A549 (cell line): ENCODE results near the gene RMC1. TPM values are rescaled to one million over a fixed set of nuclear protein-coding genes. Genes with fewer than 3 reads are reported as not detected.

Source experiments
- ATAC-seq, 2 experiments: fragments of 200-7000 bp in 1 of 2; fragments of >200 bp in 1 of 2; cut with Nextera tagmentation in 1 of 2; cut with Tn5 transposase in 1 of 2; 3 replicates each; pipeline versions ENCODE4 v1.8.0 to v1.9.1; 2018 to 2020; ENCODE audit warnings: mild to moderate bottlenecking in 1 of 2, moderate library complexity in 1 of 2
- CTCF ChIA-PET: fragments of 300-600 bp; sonication (Branson Sonifier 250); formaldehyde crosslinking; extraction: SDS; loops from one replicate; lab custom pipeline; 2021; ENCODE audit warnings: antibody characterized with exemption, inconsistent platforms; lab: Yijun Ruan, JAX
- POLR2A ChIA-PET: fragments of 350-600 bp; formaldehyde crosslinking; extraction: SDS; loops from one replicate; lab custom pipeline; 2021; ENCODE audit warnings: antibody characterized with exemption, inconsistent platforms; lab: Yijun Ruan, JAX
- DNase-seq, 2 experiments: peaks; one replicate each; pipeline versions ENCODE4 v3.0.0 to v3.0.0-alpha.2; 2011 to 2016; ENCODE audit warnings: low read depth in 1 of 2, low spot score in 1 of 2
- FAIRE-seq: peaks from 2 replicates; lab custom pipeline; 2011; peaks lifted over from hg19 to GRCh38; lab: Jason Lieb, UNC
- H3K27ac ChIP-seq, 2 experiments: fragments of >200 bp; sonication (Bioruptor Twin); formaldehyde crosslinking; 3 replicates each; pipeline ENCODE4 v1.5.1; 2016 to 2017
- H3K4me1 ChIP-seq: fragments of >200 bp; sonication (Bioruptor Twin); formaldehyde crosslinking; 3 replicates; pipeline ENCODE4 v1.6.1; 2016
- H3K4me2 ChIP-seq: fragments of >200 bp; sonication (Bioruptor Twin); formaldehyde crosslinking; 3 replicates; pipeline ENCODE4 v1.6.1; 2016
- H3K4me3 ChIP-seq: fragments of >200 bp; sonication (Bioruptor Twin); formaldehyde crosslinking; 3 replicates; pipeline ENCODE4 v1.5.1; 2016
- H3K9me3 ChIP-seq: fragments of >200 bp; sonication (Bioruptor Twin); formaldehyde crosslinking; 3 replicates; pipeline ENCODE4 v1.6.1; 2016
- BCL3 ChIP-seq: fragments of >200 bp; sonication (Bioruptor Twin); formaldehyde crosslinking; IDR thresholded peaks from 3 replicates; pipeline ENCODE4 v1.6.1; 2016
- CBX2 ChIP-seq: fragments of 200-600 bp; sonication (generic); IDR thresholded peaks from 2 replicates; pipeline ENCODE4 v1.6.1; 2016; ENCODE audit warnings: low read depth, mild to moderate bottlenecking, borderline replicate concordance
- CBX8 ChIP-seq: fragments of 200-600 bp; sonication (generic); IDR thresholded peaks from 2 replicates; pipeline ENCODE4 v1.6.1; 2016
- CHD4 ChIP-seq: fragments of 200-600 bp; sonication (generic); IDR thresholded peaks from 2 replicates; pipeline ENCODE4 v1.6.1; 2016; ENCODE audit warnings: antibody characterized with exemption, mild to moderate bottlenecking, borderline replicate concordance
- EHF ChIP-seq: fragments of 250-450 bp; sonication (Bioruptor Pico); IDR thresholded peaks from 2 replicates; pipeline ENCODE4 v1.5.0; 2020; ENCODE audit warnings: mild to moderate bottlenecking
- EHMT2 ChIP-seq: fragments of 200-600 bp; sonication (generic); IDR thresholded peaks from 2 replicates; pipeline ENCODE4 v1.6.1; 2016; ENCODE audit warnings: antibody characterized with exemption, low read depth, mild to moderate bottlenecking, moderate library complexity
- ELK1 ChIP-seq: fragments of 150-350 bp; IDR thresholded peaks from 2 replicates; pipeline ENCODE4 v1.6.1; 2014; ENCODE audit warnings: low read depth, mild to moderate bottlenecking, low read length
- EP300 ChIP-seq, 2 experiments: fragments of >200 bp; sonication (Bioruptor Twin); formaldehyde crosslinking; IDR thresholded peaks; 2 replicates in 1 of 2; 3 replicates in 1 of 2; pipeline ENCODE4 v1.6.1; 2016 to 2017
- FOSB ChIP-seq: fragments of 250-450 bp; sonication (Bioruptor Pico); IDR thresholded peaks from 2 replicates; pipeline ENCODE4 v1.5.0; 2020; ENCODE audit warnings: mild to moderate bottlenecking, moderate library complexity
- FOSL2 ChIP-seq, 2 experiments: fragments of 450-650 bp in 1 of 2; fragments of >200 bp in 1 of 2; sonication (Bioruptor Twin) in 1 of 2; formaldehyde crosslinking; IDR thresholded peaks; 2 replicates each; pipeline versions ENCODE4 v1.5.0 to v1.6.1; 2016 to 2020; ENCODE audit warnings: mild to moderate bottlenecking in 1 of 2, moderate library complexity in 1 of 2
- FOXS1 ChIP-seq: fragments of 250-450 bp; sonication (Bioruptor Pico); IDR thresholded peaks from 2 replicates; pipeline ENCODE4 v1.5.0; 2020; ENCODE audit warnings: mild to moderate bottlenecking, moderate library complexity
- HES2 ChIP-seq: fragments of >200 bp; sonication (Bioruptor Twin); formaldehyde crosslinking; IDR thresholded peaks from 2 replicates; pipeline ENCODE4 v1.6.1; 2016
- HMGXB4 ChIP-seq: fragments of 250-450 bp; sonication (Bioruptor Pico); IDR thresholded peaks from 2 replicates; pipeline ENCODE4 v1.5.0; 2021; ENCODE audit warnings: mild to moderate bottlenecking, moderate library complexity, borderline replicate concordance
- HOXA7 ChIP-seq: fragments of 250-450 bp; sonication (Bioruptor Pico); IDR thresholded peaks from 2 replicates; pipeline ENCODE4 v1.5.0; 2020; ENCODE audit warnings: mild to moderate bottlenecking, moderate library complexity
- HOXB13 ChIP-seq: fragments of 250-450 bp; sonication (Bioruptor Pico); IDR thresholded peaks from 2 replicates; pipeline ENCODE4 v1.5.0; 2020; ENCODE audit warnings: low read depth, mild to moderate bottlenecking, moderate library complexity
- JUN ChIP-seq, 2 experiments: fragments of >200 bp; sonication (Bioruptor Twin); formaldehyde crosslinking; IDR thresholded peaks; 2 replicates in 1 of 2; 3 replicates in 1 of 2; pipeline ENCODE4 v1.6.1; 2016 to 2017
- KDM1A ChIP-seq: fragments of 200-600 bp; sonication (generic); IDR thresholded peaks from 2 replicates; pipeline ENCODE4 v1.6.1; 2016; ENCODE audit warnings: low read depth, mild to moderate bottlenecking
- MAFK ChIP-seq: fragments of 450-650 bp; IDR thresholded peaks from 2 replicates; pipeline ENCODE4 v1.6.1; 2014; ENCODE audit not compliant: partially characterized antibody
- MAZ ChIP-seq: fragments of 150-350 bp; IDR thresholded peaks from 2 replicates; pipeline ENCODE4 v1.6.1; 2014; ENCODE audit warnings: antibody characterized with exemption, low read depth, low read length, borderline replicate concordance
- NPAS2 ChIP-seq: fragments of 250-450 bp; sonication (Bioruptor Pico); IDR thresholded peaks from 2 replicates; pipeline ENCODE4 v1.8.0; 2022; ENCODE audit warnings: mild to moderate bottlenecking, moderate library complexity, borderline replicate concordance
- PHF8 ChIP-seq: fragments of 200-600 bp; sonication (generic); IDR thresholded peaks from 2 replicates; pipeline ENCODE4 v1.6.1; 2016; ENCODE audit warnings: low read depth, mild to moderate bottlenecking, antibody characterized with exemption, moderate library complexity, borderline replicate concordance
- POLR2A ChIP-seq: IDR thresholded peaks from 2 replicates; pipeline ENCODE4 v1.6.1; 2012; ENCODE audit warnings: mild to moderate bottlenecking, low read length
- POLR2AphosphoS2 ChIP-seq: conservative IDR thresholded peaks from 2 replicates; pipeline ENCODE4 v1.6.1; 2012; ENCODE audit warnings: low read length, improper control_type of control experiment, inconsistent platforms
- RAD21 ChIP-seq, 2 experiments: fragments of >200 bp in 1 of 2; sonication (Bioruptor Twin) in 1 of 2; formaldehyde crosslinking in 1 of 2; IDR thresholded peaks in 1 of 2; conservative IDR thresholded peaks in 1 of 2; 2 replicates in 1 of 2; 3 replicates in 1 of 2; pipeline ENCODE4 v1.6.1; 2012 to 2018; ENCODE audit warnings: inconsistent platforms in 1 of 2
- RCOR1 ChIP-seq: fragments of 150-350 bp; IDR thresholded peaks from 2 replicates; pipeline ENCODE4 v1.6.1; 2014; ENCODE audit warnings: antibody characterized with exemption, low read length, low read depth
- USF2 ChIP-seq: fragments of 450-650 bp; IDR thresholded peaks from 2 replicates; pipeline ENCODE4 v1.6.1; 2014; ENCODE audit warnings: antibody characterized with exemption
- ZC3H11A ChIP-seq: fragments of 450-650 bp; IDR thresholded peaks from 2 replicates; pipeline ENCODE4 v1.6.1; 2014; ENCODE audit warnings: antibody characterized with exemption, mild to moderate bottlenecking
- ZFP36 ChIP-seq: fragments of 450-650 bp; IDR thresholded peaks from 2 replicates; pipeline ENCODE4 v1.6.1; 2014; ENCODE audit warnings: borderline replicate concordance; ENCODE audit not compliant: partially characterized antibody
- WGBS: methylation state at CpG from one replicate; pipeline ENCODE4 v1.1.6; 2017; ENCODE audit errors: missing lambda C conversion rate; 5-methylcytosine and 5-hydroxymethylcytosine counted together
- polyA plus RNA-seq, 4 experiments: library from polyadenylated mRNA; depleted of rRNA in 3 of 4; stranded (reverse); fragments of >200 nt; fragmentation: RNase III in 1 of 4; extraction: RNeasy Plus Mini Kit Qiagen cat#74134 plus additional on column Dnase treatment in 1 of 4; gene quantifications; 2 replicates in 3 of 4; 3 replicates in 1 of 4; pipeline ENCODE4 v1.2.3, GENCODE V29; 2011 to 2017

Gene RMC1
- polyA plus RNA-seq, 2 of the 4 experiments (the other 2 are of a cell fraction), result 15.7 to 17.5 TPM

- Histone ChIP-seq H3K4me3 (no peak overlapping the region), H3K27ac (no peak overlapping the region), H3K4me2 (no peak overlapping the region), H3K9me3 (no peaks in the 10 kb centered on the region), H3K4me1 (peaks cover 15% of the 10 kb centered on the region)
- ATAC-seq (no peak), FAIRE-seq (no peak), DNase-seq (no peak)
- ChIA-PET CTCF (interaction anchor here (1.2 kb wide), 1 partner anchor 151 kb away, joined by 3 read pairs; no protein-coding TSS in a partner anchor), POLR2A (no interaction called here)
- TF ChIP-seq JUN (IDR thresholded peaks at IDR 0.05), result no peak
- no peak for TF ChIP-seq RAD21 (conservative IDR thresholded peaks at IDR 0.05 in 1 of 2, IDR thresholded peaks at IDR 0.05 in 1 of 2)
- TF ChIP-seq MAFK, result no peak
- TF ChIP-seq PHF8, result no peak
- no peak for TF ChIP-seq HOXB13 (CRISPR knock-in tag)
- TF ChIP-seq FOSL2 (IDR thresholded peaks at IDR 0.05), result no peak
- TF ChIP-seq FOSL2 (CRISPR knock-in tag; IDR thresholded peaks at IDR 0.05), result no peak
- no peak for TF ChIP-seq CHD4
- no peak for TF ChIP-seq BCL3
- no peak for TF ChIP-seq EP300 (IDR thresholded peaks at IDR 0.05)
- TF ChIP-seq KDM1A, result no peak
- no peak for TF ChIP-seq RCOR1
- no peak for TF ChIP-seq HMGXB4 (CRISPR knock-in tag)
- TF ChIP-seq USF2, result no peak
- WGBS, result 86% methylated on average over 9 of the region's 11 CpGs
Measured at GRCh38 chr18:23552505-23552904, 49.2 kb downstream of the RMC1 start.

- ChIA-PET CTCF (interaction anchor here (2.0 kb wide), 1 partner anchor 149 kb away, joined by 6 read pairs; no protein-coding TSS in a partner anchor), POLR2A (no interaction called here)
- Histone ChIP-seq H3K4me2 (no peak overlapping the region), H3K4me3 (no peak overlapping the region), H3K9me3 (no peaks in the 10 kb centered on the region), H3K27ac (no peak overlapping the region), H3K4me1 (peaks cover under 1% of the 10 kb centered on the region; the same call in 2 of the 3 replicates)
- WGBS, result 94% methylated on average over 6 of the region's 6 CpGs
- TF ChIP-seq CHD4 (no peak), POLR2A (no peak), RAD21 (conservative IDR thresholded peaks at IDR 0.05 in 1 of 2, IDR thresholded peaks at IDR 0.05 in 1 of 2) (no peak), EHMT2 (no peak), ZC3H11A (no peak), HOXA7 (no peak), MAZ (no peak), FOXS1 (CRISPR knock-in tag) (no peak), HES2 (no peak), FOSB (CRISPR knock-in tag) (no peak), ZFP36 (no peak), NPAS2 (no peak), EHF (CRISPR knock-in tag) (no peak), CBX2 (no peak), ELK1 (no peak), EP300 (IDR thresholded peaks at IDR 0.05) (no peak), FOSL2 (IDR thresholded peaks at IDR 0.05) (no peak), FOSL2 (CRISPR knock-in tag; IDR thresholded peaks at IDR 0.05) (no peak), CBX8 (no peak), POLR2AphosphoS2 (no peak)
- ATAC-seq (peak in 1 of 2 experiments; percentile 12; a peak in 1 of 6 replicates), DNase-seq (no peak), FAIRE-seq (no peak)
Measured at GRCh38 chr18:23553887-23554286, 50.6 kb downstream of the RMC1 start.
